Fibroblast of lung (primary cell): ENCODE data around the gene NAP1L1. TPM values are rescaled to one million over a fixed set of nuclear protein-coding genes. Genes with fewer than 3 reads are reported as not detected.

Experiments used
- DNase-seq, 2 donors: peaks; one replicate each; pipeline versions ENCODE4 v3.0.0 to v3.0.0-alpha.2; 2010; ENCODE audit warnings: low read depth in 2 of 2
- H2AFZ ChIP-seq: 2 replicates; pipeline ENCODE4 v1.5.1; 2012; ENCODE audit warnings: low read length, control low read depth, inconsistent platforms
- H3K27ac ChIP-seq: 2 replicates; pipeline ENCODE4 v1.5.1; 2011; ENCODE audit warnings: low read length, control low read depth; ENCODE audit not compliant: insufficient read depth
- H3K27me3 ChIP-seq: 2 replicates; pipeline ENCODE4 v1.5.1; 2011; ENCODE audit warnings: mild to moderate bottlenecking, low read length; ENCODE audit not compliant: control insufficient read depth, insufficient read depth
- H3K36me3 ChIP-seq: 2 replicates; pipeline ENCODE4 v1.5.1; 2011; ENCODE audit warnings: low read length; ENCODE audit not compliant: control insufficient read depth, insufficient read depth
- H3K4me1 ChIP-seq: 2 replicates; pipeline ENCODE4 v1.5.1; 2011; ENCODE audit warnings: low read length; ENCODE audit not compliant: control insufficient read depth, insufficient read depth; ENCODE audit errors: extremely low read depth
- H3K4me2 ChIP-seq: 2 replicates; pipeline ENCODE4 v1.5.1; 2011; ENCODE audit warnings: low read length, control low read depth; ENCODE audit not compliant: insufficient read depth; ENCODE audit errors: extremely low read depth
- H3K4me3 ChIP-seq, 4 experiments: fragments of 200-600 bp in 1 of 4; sonication (generic) in 1 of 4; replicated peaks in 1 of 4; 2 replicates each; pipeline ENCODE4 v1.5.1; 2011 to 2016; ENCODE audit warnings: low read length in 4 of 4, low read depth in 3 of 4, mild to moderate bottlenecking in 3 of 4, control low read depth in 2 of 4, inconsistent platforms in 1 of 4, mixed read lengths in 1 of 4; ENCODE audit not compliant: insufficient read depth in 1 of 4; ENCODE audit errors: control extremely low read depth in 1 of 4
- H3K79me2 ChIP-seq: 2 replicates; pipeline ENCODE4 v1.5.1; 2012; ENCODE audit warnings: mild to moderate bottlenecking, low read length, inconsistent platforms; ENCODE audit not compliant: control insufficient read depth, insufficient read depth
- H3K9ac ChIP-seq: 2 replicates; pipeline ENCODE4 v1.5.1; 2011; ENCODE audit warnings: mild to moderate bottlenecking, low read length, control low read depth; ENCODE audit not compliant: insufficient read depth
- H3K9me3 ChIP-seq: 2 replicates; pipeline ENCODE4 v1.5.1; 2012; ENCODE audit warnings: low read depth, low read length; ENCODE audit not compliant: control insufficient read depth, insufficient read depth
- H4K20me1 ChIP-seq: 2 replicates; pipeline ENCODE4 v1.5.1; 2011; ENCODE audit warnings: low read length; ENCODE audit not compliant: control insufficient read depth, insufficient read depth; ENCODE audit errors: extremely low read depth
- CTCF ChIP-seq, 2 donors: IDR thresholded peaks in 1 of 2; conservative IDR thresholded peaks in 1 of 2; 1 replicate in 1 of 2; 2 replicates in 1 of 2; pipeline ENCODE4 v1.5.1; 2011 to 2012; ENCODE audit warnings: low read length in 2 of 2, control low read depth in 1 of 2, inconsistent platforms in 1 of 2, low read depth in 1 of 2, mild to moderate bottlenecking in 1 of 2
- EZH2 ChIP-seq: IDR thresholded peaks from 2 replicates; pipeline ENCODE4 v1.5.1; 2012; ENCODE audit warnings: low read length, control low read depth, mild to moderate bottlenecking; ENCODE audit errors: missing control alignments
- polyA plus RNA-seq, 2 donors: library from polyadenylated mRNA; depleted of rRNA in 1 of 2; stranded (reverse) in 1 of 2; unstranded in 1 of 2; fragments of >200 nt; gene quantifications; 2 replicates each; pipeline ENCODE4 v1.2.1, GENCODE V29; 2011 to 2012; ENCODE audit warnings: missing spikeins in 1 of 2
- total RNA-seq: library from RNA; depleted of rRNA; stranded (reverse); fragments of >200 nt; gene quantifications from 2 replicates; pipeline ENCODE4 v1.2.1, GENCODE V29; 2014

Gene NAP1L1
- total and polyA plus RNA-seq, 2 donors (not counting 1 experiment from before 2014, with no cell fraction given), result 275 to 695 TPM

GRCh38 chr12:76075448-76075847 lies 9.0 kb downstream of the NAP1L1 start:
- H4K20me1 ChIP-seq, result no peaks in the 10 kb centered on the region
- H3K9ac ChIP-seq, result no peak overlapping the region
- H3K27me3 ChIP-seq, result no peaks in the 10 kb centered on the region
- no peaks in the 10 kb centered on the region for H3K9me3 ChIP-seq
- no peak for DNase-seq
- H3K27ac ChIP-seq, result no peak overlapping the region
- no peak overlapping the region for H3K4me3 ChIP-seq
- peaks cover 3% of the 10 kb centered on the region for H3K36me3 ChIP-seq
- H3K4me1 ChIP-seq, result peaks cover under 1% of the 10 kb centered on the region
- peaks cover 99% of the 10 kb centered on the region for H3K79me2 ChIP-seq
- no peak overlapping the region for H2AFZ ChIP-seq
- TF ChIP-seq EZH2, result no peak
- no peak for TF ChIP-seq CTCF (conservative IDR thresholded peaks at IDR 0.05 in 1 of 2, IDR thresholded peaks at IDR 0.05 in 1 of 2; ENCODE audit: low read depth in 1 of 2, low read length in 2 of 2)
- H3K4me2 ChIP-seq, result no peak overlapping the region

- Histone ChIP-seq H3K4me3 (no peak overlapping the region), H3K4me1 (no peaks in the 10 kb centered on the region), H3K79me2 (peaks cover 99% of the 10 kb centered on the region), H4K20me1 (no peaks in the 10 kb centered on the region), H3K27ac (no peak overlapping the region), H3K36me3 (peaks cover 6% of the 10 kb centered on the region), H3K9me3 (no peaks in the 10 kb centered on the region), H3K4me2 (no peak overlapping the region), H3K27me3 (no peaks in the 10 kb centered on the region), H3K9ac (no peak overlapping the region), H2AFZ (no peak overlapping the region)
- DNase-seq, result no peak
- TF ChIP-seq CTCF (conservative IDR thresholded peaks at IDR 0.05 in 1 of 2, IDR thresholded peaks at IDR 0.05 in 1 of 2; ENCODE audit: low read depth in 1 of 2, low read length in 2 of 2) (no peak), EZH2 (no peak)
These were observed 9.7 kb downstream of the NAP1L1 start for GRCh38 chr12:76074701-76075336.

- H3K27me3 ChIP-seq, result no peaks in the 10 kb centered on the region
- no peak overlapping the region for H3K27ac ChIP-seq
- peaks cover 6% of the 10 kb centered on the region for H3K36me3 ChIP-seq
- H3K9me3 ChIP-seq, result no peaks in the 10 kb centered on the region
- no peaks in the 10 kb centered on the region for H3K4me1 ChIP-seq
- H3K4me3 ChIP-seq, result no peak overlapping the region
- no peak overlapping the region for H3K9ac ChIP-seq
- no peak for DNase-seq
- no peak overlapping the region for H2AFZ ChIP-seq
- TF ChIP-seq CTCF (conservative IDR thresholded peaks at IDR 0.05 in 1 of 2, IDR thresholded peaks at IDR 0.05 in 1 of 2; ENCODE audit: low read depth in 1 of 2, low read length in 2 of 2), result no peak
- no peak for TF ChIP-seq EZH2
- no peak overlapping the region for H3K4me2 ChIP-seq
- no peaks in the 10 kb centered on the region for H4K20me1 ChIP-seq
- peaks cover 98% of the 10 kb centered on the region for H3K79me2 ChIP-seq
These were observed 10.9 kb downstream of the NAP1L1 start for GRCh38 chr12:76073561-76073960.
